Activated B cell treated with CpG ODN at 0.5 μM for 24 hours (primary cell): ENCODE results near the gene PRICKLE2. TPM values are rescaled to one million over a fixed set of nuclear protein-coding genes. Genes with fewer than 3 reads are reported as not detected.

ENCODE experiments used
- ATAC-seq: fragments of 200-7000 bp; cut with Tn5 transposase; one replicate; pipeline ENCODE4 v1.10.0; 2021; ENCODE audit warnings: low read depth, mild to moderate bottlenecking, moderate library complexity
- CTCF ChIA-PET: fragments of 350-600 bp; sonication (Branson Sonifier 250); formaldehyde crosslinking; loops from one replicate; lab custom pipeline; 2021; ENCODE audit warnings: antibody characterized with exemption; lab: Charles Lee
- POLR2A ChIA-PET: fragments of 350-600 bp; sonication (Branson Sonifier 250); formaldehyde crosslinking; loops from one replicate; lab custom pipeline; 2021; ENCODE audit warnings: antibody characterized with exemption; lab: Charles Lee
- DNase-seq: peaks from one replicate; pipeline ENCODE4 v3.0.0; 2022
- H3K27ac Mint-ChIP-seq: one replicate; pipeline ENCODE4 v1.8.0; 2020; ENCODE audit warnings: mixed read lengths
- H3K27me3 Mint-ChIP-seq: one replicate; pipeline ENCODE4 v1.8.0; 2021; ENCODE audit warnings: mixed read lengths
- H3K36me3 Mint-ChIP-seq: one replicate; pipeline ENCODE4 v1.8.0; 2021; ENCODE audit warnings: low read depth, mixed read lengths
- H3K4me1 Mint-ChIP-seq: one replicate; pipeline ENCODE4 v1.8.0; 2021; ENCODE audit warnings: mixed read lengths
- H3K4me3 Mint-ChIP-seq: one replicate; pipeline ENCODE4 v1.8.0; 2020; ENCODE audit warnings: mild to moderate bottlenecking, mixed read lengths
- H3K9me3 Mint-ChIP-seq: one replicate; pipeline ENCODE4 v1.8.0; 2020; ENCODE audit warnings: mixed read lengths
- CTCF ChIP-seq: fragments of 200-600 bp; IDR thresholded peaks from one replicate; pipeline ENCODE4 v1.8.0; 2022; ENCODE audit warnings: antibody characterized with exemption, mild to moderate bottlenecking
- intact Hi-C: fragments of 100-400 bp; cut with micrococcal nuclease; formaldehyde crosslinking; loops from one replicate; pipeline ENCODE4 v1.15.1; 2024
- total RNA-seq: library from RNA; stranded (reverse); gene quantifications from 2 replicates; pipeline ENCODE4 v1.2.3, GENCODE V29; 2022

The PRICKLE2 gene
- total RNA-seq, 1 donor from 2014 or later: 0.33 TPM

DNA sequence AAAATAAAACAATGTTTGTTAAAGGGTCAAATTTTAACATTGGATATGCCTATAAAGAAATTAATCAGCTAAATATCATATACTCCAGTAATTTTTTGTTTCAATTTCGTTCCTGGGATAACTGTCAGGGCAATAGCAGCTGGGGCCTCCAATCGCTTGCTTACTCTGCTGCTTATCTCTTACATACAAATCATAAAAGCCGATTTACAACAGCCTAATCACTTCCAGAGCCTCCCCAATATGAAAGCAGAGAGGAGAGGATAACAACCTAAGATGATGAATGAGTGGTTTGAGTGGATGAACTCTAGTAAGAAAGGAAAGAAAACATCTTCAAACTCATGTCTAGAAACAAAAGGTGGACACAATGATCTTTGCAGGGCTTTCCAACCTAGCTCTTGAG is 121.3 kb downstream of the PRICKLE2 start:
- Mint-ChIP-seq H3K4me3 (no peak overlapping the region), H3K4me1 (peaks cover 26% of the 10 kb centered on the region), H3K9me3 (no peaks in the 10 kb centered on the region), H3K27ac (no peak overlapping the region), H3K36me3 (no peaks in the 10 kb centered on the region), H3K27me3 (no peaks in the 10 kb centered on the region)
- DNase-seq: no peak
- TF ChIP-seq CTCF: no peak
- no peak for ATAC-seq
- intact Hi-C loops: no loop called here
- ChIA-PET POLR2A (no interaction called here), CTCF (no interaction called here)

- POLR2A ChIA-PET: no interaction called here
Measured at GRCh38 chr3:64103131-64103530, 122.1 kb downstream of the PRICKLE2 start.

DNA sequence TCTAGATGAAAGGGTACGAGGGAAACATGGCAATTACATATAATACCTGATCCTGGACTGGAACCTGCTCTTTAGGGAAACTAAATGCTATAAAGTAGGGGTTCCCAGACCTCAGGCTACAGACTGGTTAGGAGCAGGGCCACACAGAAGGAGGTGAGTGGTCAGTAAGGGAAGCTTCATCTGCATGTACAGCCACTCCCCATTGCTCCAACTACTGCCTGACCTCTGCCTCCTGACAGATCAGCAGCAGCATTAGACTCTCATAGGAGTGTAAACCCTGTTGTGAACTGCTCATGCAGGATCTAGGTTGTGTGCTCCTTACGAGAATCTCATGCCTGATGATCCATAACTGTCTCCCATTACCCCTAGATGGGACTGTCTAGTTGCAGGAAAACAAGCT is 123.1 kb downstream of the PRICKLE2 start:
- ChIA-PET CTCF (no interaction called here), POLR2A (no interaction called here)
- ATAC-seq (no peak), DNase-seq (no peak)
- Mint-ChIP-seq H3K27ac (no peak overlapping the region), H3K9me3 (no peaks in the 10 kb centered on the region), H3K4me3 (no peak overlapping the region), H3K27me3 (no peaks in the 10 kb centered on the region), H3K36me3 (no peaks in the 10 kb centered on the region), H3K4me1 (peaks cover 20% of the 10 kb centered on the region)
- TF ChIP-seq CTCF: no peak
- intact Hi-C loops: no loop called here

More at GRCh38 chr3:64103131-64103530, 122.1 kb downstream of the PRICKLE2 start:
- no peaks in the 10 kb centered on the region for H3K36me3 Mint-ChIP-seq
- H3K9me3 Mint-ChIP-seq: no peaks in the 10 kb centered on the region
- no peaks in the 10 kb centered on the region for H3K27me3 Mint-ChIP-seq
- no peak for TF ChIP-seq CTCF
- ATAC-seq (no peak), DNase-seq (no peak)
- H3K4me3 Mint-ChIP-seq: no peak overlapping the region
- H3K27ac Mint-ChIP-seq: no peak overlapping the region
- CTCF ChIA-PET: no interaction called here
- intact Hi-C loops: no loop called here
- peaks cover 26% of the 10 kb centered on the region for H3K4me1 Mint-ChIP-seq

DNA sequence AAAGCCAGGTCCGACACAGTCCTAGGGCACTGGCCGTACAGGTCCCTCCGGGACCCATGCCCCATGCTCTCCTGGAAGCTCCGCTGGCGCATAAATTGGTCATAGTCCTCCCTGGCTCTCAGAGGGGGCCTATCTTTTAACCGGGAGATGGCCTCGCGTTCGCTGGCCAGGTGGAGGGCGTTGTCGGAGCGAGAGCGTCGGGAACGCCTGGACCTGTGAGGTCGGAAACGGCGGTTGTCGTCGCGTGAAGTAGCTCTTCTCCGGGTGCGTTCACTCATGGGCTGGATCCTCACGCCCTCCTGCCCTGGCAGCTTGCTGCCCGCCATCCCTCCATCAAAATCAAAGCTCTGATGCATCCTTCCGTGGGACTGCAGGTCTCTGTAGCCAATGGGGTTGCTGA is 126.0 kb downstream of the PRICKLE2 start:
- H3K36me3 Mint-ChIP-seq: no peaks in the 10 kb centered on the region
- ChIA-PET POLR2A (no interaction called here), CTCF (no interaction called here)
- no peak overlapping the region for H3K27ac Mint-ChIP-seq
- TF ChIP-seq CTCF: no peak
- intact Hi-C loops: no loop called here
- no peak overlapping the region for H3K4me3 Mint-ChIP-seq
- no peaks in the 10 kb centered on the region for H3K4me1 Mint-ChIP-seq
- DNase-seq (no peak), ATAC-seq (no peak)
- H3K27me3 Mint-ChIP-seq: no peaks in the 10 kb centered on the region
- no peaks in the 10 kb centered on the region for H3K9me3 Mint-ChIP-seq

DNA sequence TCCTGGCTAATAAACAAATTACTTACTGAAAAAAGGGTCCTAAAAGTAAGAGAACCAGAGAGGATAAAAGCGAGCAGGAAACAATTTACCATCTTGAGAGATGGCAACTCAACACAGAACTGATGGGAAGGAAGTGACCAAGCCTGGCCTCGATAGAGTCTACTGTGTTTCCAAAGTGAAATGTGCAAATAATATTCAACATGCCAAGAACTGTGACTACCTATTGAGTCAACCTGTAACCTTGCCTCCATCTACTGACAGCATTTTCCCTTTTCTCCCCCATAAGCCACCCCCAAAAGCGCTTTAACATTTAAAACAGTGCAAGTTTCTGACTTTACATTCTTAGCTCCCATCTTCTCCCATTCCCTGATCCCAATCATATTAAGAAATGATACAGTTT is 126.6 kb downstream of the PRICKLE2 start:
- no peak for DNase-seq
- intact Hi-C loops: no loop called here
- no peak for TF ChIP-seq CTCF
- H3K9me3 Mint-ChIP-seq: no peaks in the 10 kb centered on the region
- ATAC-seq: no peak
- H3K27ac Mint-ChIP-seq: no peak overlapping the region
- ChIA-PET POLR2A (no interaction called here), CTCF (no interaction called here)
- H3K36me3 Mint-ChIP-seq: no peaks in the 10 kb centered on the region
- no peak overlapping the region for H3K4me3 Mint-ChIP-seq
- no peaks in the 10 kb centered on the region for H3K27me3 Mint-ChIP-seq
- H3K4me1 Mint-ChIP-seq: no peaks in the 10 kb centered on the region
